CD14-positive monocyte (primary cell): ENCODE results near the gene TTC19. TPM values are rescaled to one million over a fixed set of nuclear protein-coding genes. Genes with fewer than 3 reads are reported as not detected.

Experiments
- DNase-seq, 3 donors: peaks; one replicate each; pipeline ENCODE4 v3.0.0-alpha.2; 2011 to 2022
- H2AFZ ChIP-seq: 2 replicates; pipeline ENCODE4 v1.6.0; 2012; ENCODE audit warnings: mild to moderate bottlenecking, low read depth, low read length, inconsistent platforms; ENCODE audit not compliant: insufficient read depth, poor library complexity, severe bottlenecking
- H3K27ac ChIP-seq, 2 donors: 1 replicate in 1 of 2; 2 replicates in 1 of 2; pipeline ENCODE4 v1.5.1; 2012 to 2013; ENCODE audit warnings: low read length in 2 of 2, control low read depth in 1 of 2, inconsistent platforms in 1 of 2, low read depth in 1 of 2, mild to moderate bottlenecking in 1 of 2
- H3K27me3 ChIP-seq, 2 donors: one replicate each; pipeline versions ENCODE4 v1.6.0 to v1.6.1; 2011 to 2013; ENCODE audit warnings: low read length in 2 of 2; ENCODE audit not compliant: control insufficient read depth in 2 of 2, insufficient read depth in 2 of 2
- H3K36me3 ChIP-seq, 2 donors: replicated peaks in 1 of 2; 1 replicate in 1 of 2; 2 replicates in 1 of 2; pipeline versions ENCODE4 v1.5.1 to v1.6.1; 2012 to 2013; ENCODE audit warnings: low read length in 2 of 2, control low read depth in 1 of 2, inconsistent platforms in 1 of 2, mild to moderate bottlenecking in 1 of 2; ENCODE audit not compliant: insufficient read depth in 2 of 2, control insufficient read depth in 1 of 2
- H3K4me1 ChIP-seq, 2 donors: 1 replicate in 1 of 2; 2 replicates in 1 of 2; pipeline versions ENCODE4 v1.5.1 to v1.6.1; 2012 to 2013; ENCODE audit warnings: low read length in 2 of 2, control low read depth in 1 of 2, inconsistent platforms in 1 of 2, mild to moderate bottlenecking in 1 of 2, moderate library complexity in 1 of 2; ENCODE audit not compliant: insufficient read depth in 2 of 2, control insufficient read depth in 1 of 2
- H3K4me2 ChIP-seq: replicated peaks from 2 replicates; pipeline ENCODE3; 2012; ENCODE audit warnings: low read length, moderate library complexity, mild to moderate bottlenecking; ENCODE audit not compliant: poor library complexity, severe bottlenecking; ENCODE audit errors: extremely low read depth
- H3K4me3 ChIP-seq, 3 experiments: fragments of 200-600 bp in 1 of 3; sonication (generic) in 1 of 3; replicated peaks in 1 of 3; 1 replicate in 2 of 3; 2 replicates in 1 of 3; pipeline ENCODE4 v1.5.1; 2011 to 2013; ENCODE audit warnings: low read length in 3 of 3, mild to moderate bottlenecking in 3 of 3, control low read depth in 2 of 3, low read depth in 2 of 3, inconsistent platforms in 1 of 3, moderate library complexity in 1 of 3
- H3K79me2 ChIP-seq: 2 replicates; pipeline ENCODE4 v1.6.0; 2012; ENCODE audit warnings: mild to moderate bottlenecking, control low read depth, inconsistent platforms, low read length, moderate library complexity; ENCODE audit not compliant: insufficient read depth
- H3K9ac ChIP-seq: 2 replicates; pipeline ENCODE4 v1.6.0; 2017; ENCODE audit warnings: low read length, mild to moderate bottlenecking; ENCODE audit not compliant: insufficient read depth, poor library complexity, severe bottlenecking
- H3K9me3 ChIP-seq, 2 donors: replicated peaks in 1 of 2; 1 replicate in 1 of 2; 2 replicates in 1 of 2; pipeline versions ENCODE4 v1.5.1 to v1.6.1; 2012 to 2013; ENCODE audit warnings: low read length in 2 of 2, control low read depth in 1 of 2; ENCODE audit not compliant: control insufficient read depth in 1 of 2, insufficient read depth in 1 of 2
- H4K20me1 ChIP-seq: 2 replicates; pipeline ENCODE4 v1.6.0; 2012; ENCODE audit warnings: mild to moderate bottlenecking, low read length, control low read depth, moderate library complexity; ENCODE audit not compliant: insufficient read depth
- H3K27ac Mint-ChIP-seq, 7 donors: one replicate each; pipeline ENCODE4 v1.8.0; 2020; ENCODE audit warnings: mild to moderate bottlenecking in 7 of 7, mixed read lengths in 7 of 7, moderate library complexity in 6 of 7, inconsistent platforms in 2 of 7
- H3K27me3 Mint-ChIP-seq, 3 donors: one replicate each; pipeline ENCODE4 v1.8.0; 2021 to 2022; ENCODE audit warnings: low read depth in 3 of 3, mild to moderate bottlenecking in 3 of 3, mixed read lengths in 3 of 3, moderate library complexity in 3 of 3, inconsistent platforms in 1 of 3
- H3K36me3 Mint-ChIP-seq, 2 donors: one replicate each; pipeline ENCODE4 v1.8.0; 2020; ENCODE audit warnings: mixed read lengths in 2 of 2, inconsistent platforms in 1 of 2, mild to moderate bottlenecking in 1 of 2
- H3K4me1 Mint-ChIP-seq: one replicate; pipeline ENCODE4 v1.8.0; 2020; ENCODE audit warnings: mild to moderate bottlenecking, mixed read lengths
- H3K4me3 Mint-ChIP-seq, 2 donors: one replicate each; pipeline ENCODE4 v1.8.0; 2020; ENCODE audit warnings: mild to moderate bottlenecking in 2 of 2, mixed read lengths in 2 of 2, moderate library complexity in 1 of 2
- H3K9me3 Mint-ChIP-seq, 7 donors: one replicate each; pipeline ENCODE4 v1.8.0; 2020 to 2022; ENCODE audit warnings: mixed read lengths in 7 of 7, mild to moderate bottlenecking in 6 of 7, moderate library complexity in 6 of 7, inconsistent platforms in 2 of 7
- CTCF ChIP-seq: fragments of 200-600 bp; IDR thresholded peaks from one replicate; pipeline ENCODE4 v1.8.0; 2022; ENCODE audit warnings: antibody characterized with exemption, mild to moderate bottlenecking
- WGBS: methylation state at CpG from one replicate; pipeline ENCODE4 v1.1.5; 2013; ENCODE audit warnings: missing lambda C conversion rate; ENCODE audit not compliant: insufficient coverage; 5-methylcytosine and 5-hydroxymethylcytosine counted together
- intact Hi-C, 2 donors: fragments of 100-400 bp; cut with micrococcal nuclease; formaldehyde crosslinking; loops; one replicate each; pipeline versions ENCODE4 v1.15.0 to v1.15.1; 2023
- polyA plus RNA-seq, 3 donors: library from polyadenylated mRNA; depleted of rRNA in 1 of 3; unstranded in 2 of 3; stranded (reverse) in 1 of 3; fragments of 300-500 nt in 2 of 3; fragments of >200 nt in 1 of 3; fragmentation: Illumina TruSeq in 2 of 3; gene quantifications; 1 replicate in 2 of 3; 2 replicates in 1 of 3; pipeline ENCODE4 v1.2.3, GENCODE V29; 2012 to 2021

Gene TTC19
- polyA plus RNA-seq, 3 donors: 7.6 to 22.2 (median 20.6) TPM

GRCh38 chr17:15972497-15972951 lies 27.1 kb upstream of the TTC19 start:
- no peak overlapping the region for H3K4me2 ChIP-seq
- no peak overlapping the region for H3K4me3 Mint-ChIP-seq
- H3K27ac Mint-ChIP-seq: peak overlapping the region in 1 of 7 donors; percentile 11
- intact Hi-C loops: no loop called here
- H3K27ac ChIP-seq: no peak overlapping the region
- no peaks in the 10 kb centered on the region for H3K27me3 ChIP-seq
- H3K9me3 ChIP-seq: no peaks in the 10 kb centered on the region
- H3K36me3 ChIP-seq: peaks cover 26 to 37% of the 10 kb centered on the region in 2 donors
- H3K27me3 Mint-ChIP-seq: peaks cover 0 to 5% (median 0%) of the 10 kb centered on the region in 3 donors
- no peak overlapping the region for H3K4me3 ChIP-seq
- TF ChIP-seq CTCF: no peak
- no CpG with 5 or more reads among the region's 4 CpGs for whole genome bisulfite sequencing
- H3K4me1 Mint-ChIP-seq: peaks cover 24% of the 10 kb centered on the region
- H3K9me3 Mint-ChIP-seq: no peaks in the 10 kb centered on the region
- DNase-seq: no peak
- peaks cover 8% of the 10 kb centered on the region for H3K79me2 ChIP-seq
- H3K4me1 ChIP-seq: peaks cover 17 to 20% of the 10 kb centered on the region in 2 donors
- H3K9ac ChIP-seq: no peak overlapping the region
- H4K20me1 ChIP-seq: no peaks in the 10 kb centered on the region
- H2AFZ ChIP-seq: no peak overlapping the region
- peaks cover 41 to 51% of the 10 kb centered on the region in 2 donors for H3K36me3 Mint-ChIP-seq

GRCh38 chr17:15973016-15973415 lies 26.6 kb upstream of the TTC19 start:
- Histone ChIP-seq H3K27me3 (no peaks in the 10 kb centered on the region), H3K79me2 (peaks cover 8% of the 10 kb centered on the region), H3K9ac (no peak overlapping the region), H2AFZ (no peak overlapping the region), H4K20me1 (no peaks in the 10 kb centered on the region), H3K9me3 (no peaks in the 10 kb centered on the region), H3K4me3 (no peak overlapping the region), H3K36me3 (peaks cover 31 to 42% of the 10 kb centered on the region in 2 donors), H3K4me1 (peaks cover 14 to 15% of the 10 kb centered on the region in 2 donors), H3K4me2 (no peak overlapping the region), H3K27ac (no peak overlapping the region)
- TF ChIP-seq CTCF: no peak
- Mint-ChIP-seq H3K27me3 (peaks cover 0 to 5% (median 0%) of the 10 kb centered on the region in 3 donors), H3K27ac (peak overlapping the region in 1 of 7 donors; percentile 11), H3K4me3 (no peak overlapping the region), H3K4me1 (peaks cover 20% of the 10 kb centered on the region), H3K36me3 (peaks cover 44 to 56% of the 10 kb centered on the region in 2 donors), H3K9me3 (no peaks in the 10 kb centered on the region)
- DNase-seq: no peak
- intact Hi-C loops: no loop called here
